ENCODE results near the gene RAB26. TPM values are rescaled to one million over a fixed set of nuclear protein-coding genes. Genes with fewer than 3 reads are reported as not detected.
"Not testable (repeated sequence)": the region's sequence is repeated elsewhere in the genome, so short reads cannot be mapped to it uniquely, and the experiment has no call there.

RAB26 gene
- total and polyA plus RNA-seq, 2 donors (not counting 3 experiments of a cell fraction or from before 2014, with no cell fraction given), result 0.91 to 2.0 TPM

- dilution Hi-C loops (cut with MboI; ENCODE audit: extremely low pct_ligation_motif_present, low sequenced_read_pairs); H3K27ac ChIP-seq (ENCODE audit: insufficient read depth, low read depth, low read length); H3K9ac ChIP-seq (replicated peaks; ENCODE audit: extremely low read depth, insufficient read depth, low read length); POLR2A ChIA-PET; FAIRE-seq; DNase-seq (ENCODE audit: low read depth, low spot score); H3K36me3 ChIP-seq (ENCODE audit: control insufficient read depth in 2 of 2, extremely low read depth in 1 of 2, insufficient read depth in 2 of 2, low read length in 2 of 2); H3K4me1 ChIP-seq (ENCODE audit: control insufficient read depth, extremely low read depth, insufficient read depth, low read length); BruUV-seq (replicated peaks); H3K9me3 ChIP-seq (replicated peaks; ENCODE audit: control insufficient read depth, insufficient read depth, low read length); H3K27me3 ChIP-seq (ENCODE audit: control insufficient read depth in 2 of 2, insufficient read depth in 2 of 2, low read length in 2 of 2); H3K79me2 ChIP-seq (ENCODE audit: control insufficient read depth, insufficient read depth, low read length); H2AFZ ChIP-seq (ENCODE audit: low read depth, low read length); CTCF ChIA-PET; H3K4me3 ChIP-seq (replicated peaks in 1 of 3; ENCODE audit: insufficient read depth in 1 of 3, low read depth in 1 of 3, low read length in 3 of 3); H3K4me2 ChIP-seq (ENCODE audit: insufficient read depth, low read length); H4K20me1 ChIP-seq (replicated peaks; ENCODE audit: control insufficient read depth, extremely low read depth, insufficient read depth, low read length); intact Hi-C loops (cut with micrococcal nuclease); H3K9me1 ChIP-seq (replicated peaks; ENCODE audit: control insufficient read depth, extremely low read depth, insufficient read depth, low read length): not testable (repeated sequence)
Observed at GRCh38 chr16:2117341-2117740, 31.1 kb upstream of the RAB26 start.

DNA sequence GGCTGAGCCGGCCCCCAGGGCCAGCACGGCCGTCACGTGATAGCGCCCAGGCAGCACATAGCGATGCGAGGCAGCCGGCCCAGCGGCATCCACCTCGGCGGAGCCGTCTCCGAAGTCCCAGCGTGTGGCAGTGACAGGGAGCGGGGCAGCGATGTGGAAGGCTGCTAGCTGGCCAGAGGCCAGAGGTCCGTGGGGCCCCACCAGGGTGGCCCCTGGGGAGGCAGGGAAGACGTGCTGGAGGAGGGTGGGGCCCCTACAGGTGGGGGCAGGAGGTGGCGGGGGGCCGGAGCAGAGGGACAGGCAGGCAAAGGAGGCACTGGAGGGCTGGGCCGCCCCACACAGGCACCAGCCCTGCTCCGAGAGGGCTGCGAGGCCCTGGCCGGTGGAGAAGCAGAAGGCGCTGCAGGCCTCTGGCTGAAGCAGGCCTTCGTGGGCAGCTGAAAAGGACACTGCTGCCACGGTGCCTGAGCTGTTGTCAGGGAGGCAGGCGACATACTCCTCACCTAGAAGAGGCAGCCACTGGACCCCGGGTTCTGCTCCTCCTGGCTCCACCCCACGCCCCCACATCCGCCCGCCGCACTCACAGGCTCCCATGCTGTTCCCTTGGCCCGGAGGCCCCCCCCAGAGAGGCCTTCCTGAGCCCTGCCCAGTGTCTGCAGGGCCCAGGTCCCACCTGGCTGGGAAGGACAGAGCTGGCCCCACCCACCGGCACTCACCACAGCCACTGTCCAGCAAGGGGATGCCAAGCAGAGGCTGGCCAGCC lies 30.3 kb upstream of the RAB26 start:
- H3K9me1 ChIP-seq (replicated peaks; ENCODE audit: control insufficient read depth, extremely low read depth, insufficient read depth, low read length); H2AFZ ChIP-seq (ENCODE audit: low read depth, low read length); H3K79me2 ChIP-seq (ENCODE audit: control insufficient read depth, insufficient read depth, low read length); H3K4me1 ChIP-seq (ENCODE audit: control insufficient read depth, extremely low read depth, insufficient read depth, low read length); H3K4me2 ChIP-seq (ENCODE audit: insufficient read depth, low read length); intact Hi-C loops (cut with micrococcal nuclease); H3K9me3 ChIP-seq (replicated peaks; ENCODE audit: control insufficient read depth, insufficient read depth, low read length); FAIRE-seq; H3K27me3 ChIP-seq (ENCODE audit: control insufficient read depth in 2 of 2, insufficient read depth in 2 of 2, low read length in 2 of 2); POLR2A ChIA-PET; H3K27ac ChIP-seq (ENCODE audit: insufficient read depth, low read depth, low read length); DNase-seq (ENCODE audit: low read depth, low spot score); H3K9ac ChIP-seq (replicated peaks; ENCODE audit: extremely low read depth, insufficient read depth, low read length); CTCF ChIA-PET; dilution Hi-C loops (cut with MboI; ENCODE audit: extremely low pct_ligation_motif_present, low sequenced_read_pairs); H3K4me3 ChIP-seq (replicated peaks in 1 of 3; ENCODE audit: insufficient read depth in 1 of 3, low read depth in 1 of 3, low read length in 3 of 3); H4K20me1 ChIP-seq (replicated peaks; ENCODE audit: control insufficient read depth, extremely low read depth, insufficient read depth, low read length); H3K36me3 ChIP-seq (ENCODE audit: control insufficient read depth in 2 of 2, extremely low read depth in 1 of 2, insufficient read depth in 2 of 2, low read length in 2 of 2): not testable (repeated sequence)
- TSS peak; percentile 37 for BruUV-seq (replicated peaks)

- dilution Hi-C loops (cut with MboI; ENCODE audit: extremely low pct_ligation_motif_present, low sequenced_read_pairs); H3K9ac ChIP-seq (replicated peaks; ENCODE audit: extremely low read depth, insufficient read depth, low read length); H3K27me3 ChIP-seq (ENCODE audit: control insufficient read depth in 2 of 2, insufficient read depth in 2 of 2, low read length in 2 of 2); H3K36me3 ChIP-seq (ENCODE audit: control insufficient read depth in 2 of 2, extremely low read depth in 1 of 2, insufficient read depth in 2 of 2, low read length in 2 of 2); H2AFZ ChIP-seq (ENCODE audit: low read depth, low read length); H3K27ac ChIP-seq (ENCODE audit: insufficient read depth, low read depth, low read length); H3K4me3 ChIP-seq (replicated peaks in 1 of 3; ENCODE audit: insufficient read depth in 1 of 3, low read depth in 1 of 3, low read length in 3 of 3); POLR2A ChIA-PET; H3K9me1 ChIP-seq (replicated peaks; ENCODE audit: control insufficient read depth, extremely low read depth, insufficient read depth, low read length); H3K4me2 ChIP-seq (ENCODE audit: insufficient read depth, low read length); BruUV-seq (replicated peaks); H3K9me3 ChIP-seq (replicated peaks; ENCODE audit: control insufficient read depth, insufficient read depth, low read length); DNase-seq (ENCODE audit: low read depth, low spot score); H4K20me1 ChIP-seq (replicated peaks; ENCODE audit: control insufficient read depth, extremely low read depth, insufficient read depth, low read length): not testable (repeated sequence)
- CTCF ChIA-PET, result interaction anchor here (1.0 to 2.2 kb wide), 5 partner anchors 19 to 117 kb away, joined by 3 to 29 read pairs (median 3); no protein-coding TSS in a partner anchor
- intact Hi-C loops (cut with micrococcal nuclease), result loop anchor here (1.0 kb wide), 1 partner anchor 19 kb away; no protein-coding TSS in a partner anchor
- Histone ChIP-seq H3K79me2 (ENCODE audit: control insufficient read depth, insufficient read depth, low read length) (peaks cover 17% of the 10 kb centered on the region), H3K4me1 (ENCODE audit: control insufficient read depth, extremely low read depth, insufficient read depth, low read length) (peaks cover 25% of the 10 kb centered on the region)
- peak; percentile 31 for FAIRE-seq
Observed at GRCh38 chr16:2121325-2121724, 27.1 kb upstream of the RAB26 start.
